ENCODE measurements around the gene TMPRSS4. TPM values are rescaled to one million over a fixed set of nuclear protein-coding genes. Genes with fewer than 3 reads are reported as not detected.

Gene TMPRSS4
- total and polyA plus RNA-seq, 2 of the 4 experiments (the other 2 are of a cell fraction), result not detected

DNA sequence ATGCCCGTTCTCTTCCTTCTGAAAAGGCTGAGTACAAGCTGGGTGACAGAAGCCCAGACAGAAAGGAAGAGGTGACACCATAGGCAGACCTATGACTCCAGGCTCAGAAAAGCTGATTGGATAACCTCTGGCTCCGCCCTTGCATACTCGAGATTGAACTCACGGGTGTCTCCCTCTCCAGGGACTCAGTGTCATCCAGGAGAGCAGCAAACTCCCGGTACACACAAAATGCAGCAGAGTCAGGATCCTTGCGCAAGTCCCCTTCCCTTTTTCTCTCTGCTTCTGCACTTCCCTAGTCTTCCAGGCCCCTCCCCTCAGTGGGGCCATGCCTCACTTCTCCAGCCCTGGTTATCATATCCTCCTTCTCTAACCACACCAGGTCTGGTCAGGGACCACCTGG, 65.9 kb downstream of the TMPRSS4 start:
- Histone ChIP-seq H3K9me1 (ENCODE audit: insufficient read depth, low read length) (no peaks in the 10 kb centered on the region), H3K4ac (ENCODE audit: low read depth, low read length) (no peak overlapping the region), H3K27ac (ENCODE audit: insufficient read depth, low read length) (no peak overlapping the region), H3K56ac (ENCODE audit: extremely low read depth, insufficient read depth, low read length) (no peak overlapping the region), H3K27me3 (ENCODE audit: control insufficient read depth, insufficient read depth, low read length) (peaks cover 30% of the 10 kb centered on the region), H4K5ac (ENCODE audit: low read depth, low read length) (no peak overlapping the region), H2AFZ (replicated peaks; ENCODE audit: low read length, poor library complexity) (no peak overlapping the region), H3K4me2 (ENCODE audit: low read depth, low read length) (no peak overlapping the region), H2BK20ac (ENCODE audit: low read depth, low read length) (no peak overlapping the region), H3K23ac (ENCODE audit: low read depth, low read length) (no peak overlapping the region), H3K18ac (ENCODE audit: low read depth, low read length) (no peak overlapping the region), H3K79me1 (ENCODE audit: low read depth in 1 of 2, low read length in 2 of 2) (no peaks in the 10 kb centered on the region), H3K36me3 (ENCODE audit: control insufficient read depth, insufficient read depth, low read length) (no peaks in the 10 kb centered on the region), H2AK5ac (ENCODE audit: low read depth, low read length) (no peak overlapping the region), H3K14ac (replicated peaks; ENCODE audit: low read depth, low read length) (no peak overlapping the region), H2BK15ac (ENCODE audit: low read depth, low read length) (no peak overlapping the region), H2AK9ac (replicated peaks; ENCODE audit: low read depth, low read length, poor library complexity) (no peak overlapping the region), H2BK120ac (ENCODE audit: low read depth, low read length) (no peak overlapping the region), H3K9me3 (ENCODE audit: control insufficient read depth, insufficient read depth, low read length) (no peaks in the 10 kb centered on the region), H4K20me1 (ENCODE audit: insufficient read depth, low read length) (no peaks in the 10 kb centered on the region), H2BK5ac (ENCODE audit: low read depth, low read length, poor library complexity, severe bottlenecking) (no peak overlapping the region), H3K4me3 (ENCODE audit: insufficient read depth, low read depth, low read length) (no peak overlapping the region), H4K91ac (ENCODE audit: insufficient read depth, low read depth, low read length) (no peak overlapping the region), H3K4me1 (ENCODE audit: control insufficient read depth, insufficient read depth, low read length) (no peaks in the 10 kb centered on the region), H4K8ac (ENCODE audit: low read depth in 2 of 2, low read length in 2 of 2) (no peak overlapping the region), H3K9ac (ENCODE audit: low read depth, low read length) (no peak overlapping the region)
- ChIA-PET POLR2A (ENCODE audit: unreplicated experiment) (interaction anchor here (0.5 kb wide), 1 partner anchor 10 kb away, joined by 5 read pairs; no protein-coding TSS in a partner anchor), CTCF (interaction anchor here (1.5 kb wide), 1 partner anchor 29 kb away, joined by 4 read pairs; no protein-coding TSS in a partner anchor)
- 40% methylated on average over 6 of the region's 6 CpGs; no CpG with 5 or more reads in 1 of the 2 experiments for WGBS, 2 experiments (ENCODE audit: extremely low coverage in 2 of 2, insufficient read length in 1 of 2)
- no peak for TF ChIP-seq RFX5 (IDR thresholded peaks at IDR 0.05; ENCODE audit: low read depth, low read length)
- TF ChIP-seq BHLHE40 (IDR thresholded peaks at IDR 0.05; ENCODE audit: low read depth, low read length), result no peak
- no peak for TF ChIP-seq RCOR1 (IDR thresholded peaks at IDR 0.05; ENCODE audit: insufficient replicate concordance, low read length)
- no peak for TF ChIP-seq RAD21 (IDR thresholded peaks at IDR 0.05; ENCODE audit: low read length)
- no peak for TF ChIP-seq USF2 (IDR thresholded peaks at IDR 0.05; ENCODE audit: low read depth, low read length)
- no peak for TF ChIP-seq CEBPB (IDR thresholded peaks at IDR 0.05; ENCODE audit: low read depth, low read length)
- TF ChIP-seq CHD1 (IDR thresholded peaks at IDR 0.05; ENCODE audit: low read depth, low read length), result no peak
- no peak for TF ChIP-seq CTCF (conservative IDR thresholded peaks at IDR 0.05; ENCODE audit: low read depth, low read length)
- TF ChIP-seq FOS (IDR thresholded peaks at IDR 0.05; ENCODE audit: low read depth, low read length), result no peak
- no peak for TF ChIP-seq SMC3 (IDR thresholded peaks at IDR 0.05; ENCODE audit: low read depth, low read length)
- no peak for TF ChIP-seq NFE2L2 (IDR thresholded peaks at IDR 0.05; ENCODE audit: low read depth, low read length)
- no peak for TF ChIP-seq MXI1 (IDR thresholded peaks at IDR 0.05; ENCODE audit: borderline replicate concordance, low read depth, low read length)
- TF ChIP-seq, protein P1, sequence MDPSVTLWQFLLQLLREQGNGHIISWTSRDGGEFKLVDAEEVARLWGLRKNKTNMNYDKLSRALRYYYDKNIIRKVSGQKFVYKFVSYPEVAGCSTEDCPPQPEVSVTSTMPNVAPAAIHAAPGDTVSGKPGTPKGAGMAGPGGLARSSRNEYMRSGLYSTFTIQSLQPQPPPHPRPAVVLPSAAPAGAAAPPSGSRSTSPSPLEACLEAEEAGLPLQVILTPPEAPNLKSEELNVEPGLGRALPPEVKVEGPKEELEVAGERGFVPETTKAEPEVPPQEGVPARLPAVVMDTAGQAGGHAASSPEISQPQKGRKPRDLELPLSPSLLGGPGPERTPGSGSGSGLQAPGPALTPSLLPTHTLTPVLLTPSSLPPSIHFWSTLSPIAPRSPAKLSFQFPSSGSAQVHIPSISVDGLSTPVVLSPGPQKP (IDR thresholded peaks at IDR 0.05; ENCODE audit: borderline replicate concordance, low read depth, low read length), result no peak
- TF ChIP-seq MAZ (IDR thresholded peaks at IDR 0.05; ENCODE audit: borderline replicate concordance, low read depth, low read length), result no peak
- no peak for DNase-seq
- no TSS peak for BruUV-seq (replicated peaks)
- dilution Hi-C loops (cut with HindIII; ENCODE audit: low sequenced_read_pairs, unreplicated experiment) (no loop called here), in situ Hi-C loops (cut with MboI; ENCODE audit: low sequenced_read_pairs) (loop anchor here (10.0 kb wide), 1 partner anchor 212 kb away; the partner anchor contains the start of gene UBE4A), intact Hi-C loops (cut with micrococcal nuclease) (no loop called here)
- ATAC-seq (ENCODE audit: low read depth), result no peak

Measured in IMR-90 (cell line).